ENCODE measurements around the gene FBLN7.

The FBLN7 gene

GRCh38 chr2:112173646-112174319 lies 35.6 kb downstream of the FBLN7 start:
- Histone ChIP-seq H3K27ac (no peak overlapping the region), H3K36me3 (no peaks in the 10 kb centered on the region), H3K4me3 (ENCODE audit: low read depth in 1 of 2, low read length in 1 of 2) (no peak overlapping the region), H3K27me3 (peaks cover 16% of the 10 kb centered on the region), H3K9me3 (no peaks in the 10 kb centered on the region), H3K4me1 (ENCODE audit: control insufficient read depth in 1 of 2, insufficient read depth in 1 of 2, low read depth in 1 of 2, low read length in 1 of 2) (no peaks in the 10 kb centered on the region)
- no peak for TF ChIP-seq CTCF (IDR thresholded peaks at IDR 0.05)

- H3K4me3 ChIP-seq (ENCODE audit: low read depth in 1 of 2, low read length in 1 of 2), result no peak overlapping the region
- H3K36me3 ChIP-seq, result no peaks in the 10 kb centered on the region
- H3K27ac ChIP-seq, result no peak overlapping the region
- peaks cover 22% of the 10 kb centered on the region for H3K27me3 ChIP-seq
- TF ChIP-seq CTCF (IDR thresholded peaks at IDR 0.05), result no peak
- no peaks in the 10 kb centered on the region for H3K4me1 ChIP-seq (ENCODE audit: control insufficient read depth in 1 of 2, insufficient read depth in 1 of 2, low read depth in 1 of 2, low read length in 1 of 2)
- H3K9me3 ChIP-seq, result no peaks in the 10 kb centered on the region
Measured at GRCh38 chr2:112174383-112174782, 36.2 kb downstream of the FBLN7 start.

- Histone ChIP-seq H3K27me3 (peaks cover 31% of the 10 kb centered on the region), H3K4me1 (ENCODE audit: control insufficient read depth in 1 of 2, insufficient read depth in 1 of 2, low read depth in 1 of 2, low read length in 1 of 2) (no peaks in the 10 kb centered on the region), H3K4me3 (ENCODE audit: low read depth in 1 of 2, low read length in 1 of 2) (no peak overlapping the region), H3K36me3 (no peaks in the 10 kb centered on the region), H3K27ac (no peak overlapping the region), H3K9me3 (no peaks in the 10 kb centered on the region)
- TF ChIP-seq CTCF (IDR thresholded peaks at IDR 0.05), result no peak
Measured at GRCh38 chr2:112175333-112175732, 37.1 kb downstream of the FBLN7 start.

DNA sequence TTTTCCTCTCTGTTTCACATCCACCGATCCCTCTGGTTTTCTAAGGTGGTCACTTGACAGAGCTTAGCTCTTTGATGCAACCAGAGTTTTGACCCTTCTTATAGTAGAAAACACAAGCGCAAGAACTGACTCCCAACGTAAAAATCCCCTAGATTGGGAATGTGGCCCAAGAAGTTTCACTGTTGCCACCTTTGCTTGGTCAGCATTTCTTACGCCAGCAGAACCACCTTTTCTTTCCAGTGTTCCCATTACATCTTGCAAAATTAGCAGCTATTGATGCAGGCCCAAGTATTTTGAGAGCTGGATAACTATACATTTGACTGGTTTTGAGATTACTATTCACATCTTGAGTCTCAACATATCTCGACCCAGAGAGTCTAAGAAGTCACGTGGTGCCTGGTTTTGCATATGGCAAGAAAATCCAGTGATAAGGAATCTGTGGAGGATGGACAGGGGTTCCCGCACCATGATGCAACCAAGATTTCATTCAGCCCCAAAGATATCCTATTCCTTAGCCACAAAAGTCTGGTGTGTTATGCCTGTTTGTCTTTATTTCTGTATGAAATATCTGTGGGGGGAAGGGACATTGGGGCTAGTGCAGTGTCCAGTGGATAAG lies 37.9 kb downstream of the FBLN7 start:
- no peak overlapping the region for H3K27ac ChIP-seq
- TF ChIP-seq CTCF (IDR thresholded peaks at IDR 0.05), result no peak
- no peaks in the 10 kb centered on the region for H3K9me3 ChIP-seq
- no peaks in the 10 kb centered on the region for H3K36me3 ChIP-seq
- no peaks in the 10 kb centered on the region for H3K4me1 ChIP-seq (ENCODE audit: control insufficient read depth in 1 of 2, insufficient read depth in 1 of 2, low read depth in 1 of 2, low read length in 1 of 2)
- H3K27me3 ChIP-seq, result peaks cover 39% of the 10 kb centered on the region
- H3K4me3 ChIP-seq (ENCODE audit: low read depth in 1 of 2, low read length in 1 of 2), result no peak overlapping the region

DNA sequence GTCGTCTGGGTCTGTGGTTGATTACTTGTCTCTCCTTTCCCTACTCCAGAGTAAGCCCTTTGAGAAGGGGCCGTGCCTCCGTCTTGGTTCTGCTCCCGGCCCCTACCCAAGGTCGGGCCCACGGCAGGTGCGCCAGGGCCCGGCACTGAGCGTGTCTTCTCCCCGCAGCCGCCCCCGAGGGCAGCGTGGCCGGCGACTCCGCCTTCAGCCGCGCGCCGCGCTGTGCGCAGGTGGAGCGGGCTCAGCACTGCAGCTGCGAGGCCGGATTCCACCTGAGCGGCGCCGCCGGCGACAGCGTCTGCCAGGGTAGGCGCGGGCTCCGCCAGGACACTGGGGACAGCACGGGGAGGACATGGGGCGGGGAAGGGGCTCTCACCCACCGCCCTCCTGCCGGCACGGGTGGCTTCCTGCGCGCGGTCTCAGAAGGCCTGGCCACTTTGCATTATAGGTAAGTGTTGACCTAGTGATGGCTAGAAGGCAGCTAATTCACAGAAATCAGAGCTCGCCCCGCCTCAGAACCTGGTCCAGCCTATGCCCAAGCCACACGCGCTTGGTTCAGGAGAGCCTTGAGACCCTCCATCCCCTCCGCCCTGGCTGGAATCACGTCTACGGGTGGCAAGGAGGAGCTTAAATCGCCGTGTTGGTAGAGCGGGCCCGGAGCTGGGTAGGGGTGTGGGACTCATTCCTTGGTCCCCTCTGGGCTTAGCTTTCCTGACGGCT lies 43.5 kb downstream of the FBLN7 start:
- no peak for TF ChIP-seq CTCF (IDR thresholded peaks at IDR 0.05)
- Histone ChIP-seq H3K9me3 (no peaks in the 10 kb centered on the region), H3K36me3 (no peaks in the 10 kb centered on the region), H3K4me3 (ENCODE audit: low read depth in 1 of 2, low read length in 1 of 2) (no peak overlapping the region), H3K4me1 (ENCODE audit: control insufficient read depth in 1 of 2, insufficient read depth in 1 of 2, low read depth in 1 of 2, low read length in 1 of 2) (no peaks in the 10 kb centered on the region), H3K27ac (no peak overlapping the region), H3K27me3 (peaks cover 68% of the 10 kb centered on the region)
